Lower leg skin (tissue), 3 donors: ENCODE results near the gene ECE2.

ENCODE experiments used
- POLR2A ChIP-seq, 2 donors: fragments of 450-650 bp; IDR thresholded peaks; one replicate each; pipeline ENCODE4 v1.6.1; 2016 to 2017; ENCODE audit warnings: antibody characterized with exemption in 2 of 2, mild to moderate bottlenecking in 1 of 2, moderate library complexity in 1 of 2
- TF ChIP-seq, protein P1 (sequence below), 3 donors: fragments of 450-650 bp; IDR thresholded peaks; one replicate each; pipeline ENCODE4 v1.5.1; 2016; ENCODE audit warnings: antibody characterized with exemption in 3 of 3, mild to moderate bottlenecking in 3 of 3, moderate library complexity in 2 of 3

DNA sequence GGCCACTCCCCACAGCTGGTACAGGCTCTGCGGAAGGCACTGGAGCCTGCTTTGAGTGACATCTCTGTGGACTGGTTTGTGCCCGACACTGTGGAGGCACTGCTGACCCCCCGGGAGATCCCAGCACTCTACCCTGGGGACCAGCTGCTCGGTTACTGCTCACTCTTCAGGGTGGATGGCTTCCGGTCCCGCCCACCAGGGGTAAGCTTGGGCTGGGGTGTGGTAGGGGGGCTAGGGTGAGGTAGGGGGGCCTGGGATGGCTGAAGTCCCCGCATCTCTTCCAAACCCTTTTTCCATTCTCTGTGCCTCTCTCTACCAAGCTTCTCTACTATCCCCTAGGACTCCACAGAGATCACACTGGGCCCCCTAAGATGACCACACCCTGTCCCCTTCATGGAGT is 38.6 kb upstream of the ECE2 start:
- TF ChIP-seq POLR2A (IDR thresholded peaks at IDR 0.05), result no peak
- TF ChIP-seq, protein P1, sequence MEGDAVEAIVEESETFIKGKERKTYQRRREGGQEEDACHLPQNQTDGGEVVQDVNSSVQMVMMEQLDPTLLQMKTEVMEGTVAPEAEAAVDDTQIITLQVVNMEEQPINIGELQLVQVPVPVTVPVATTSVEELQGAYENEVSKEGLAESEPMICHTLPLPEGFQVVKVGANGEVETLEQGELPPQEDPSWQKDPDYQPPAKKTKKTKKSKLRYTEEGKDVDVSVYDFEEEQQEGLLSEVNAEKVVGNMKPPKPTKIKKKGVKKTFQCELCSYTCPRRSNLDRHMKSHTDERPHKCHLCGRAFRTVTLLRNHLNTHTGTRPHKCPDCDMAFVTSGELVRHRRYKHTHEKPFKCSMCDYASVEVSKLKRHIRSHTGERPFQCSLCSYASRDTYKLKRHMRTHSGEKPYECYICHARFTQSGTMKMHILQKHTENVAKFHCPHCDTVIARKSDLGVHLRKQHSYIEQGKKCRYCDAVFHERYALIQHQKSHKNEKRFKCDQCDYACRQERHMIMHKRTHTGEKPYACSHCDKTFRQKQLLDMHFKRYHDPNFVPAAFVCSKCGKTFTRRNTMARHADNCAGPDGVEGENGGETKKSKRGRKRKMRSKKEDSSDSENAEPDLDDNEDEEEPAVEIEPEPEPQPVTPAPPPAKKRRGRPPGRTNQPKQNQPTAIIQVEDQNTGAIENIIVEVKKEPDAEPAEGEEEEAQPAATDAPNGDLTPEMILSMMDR (IDR thresholded peaks at IDR 0.05), result no peak
